HG03196 (cell line): ENCODE measurements around the gene ZNF213.
"Not testable (repeated sequence)": the region's sequence is repeated elsewhere in the genome, so short reads cannot be mapped to it uniquely, and the experiment has no call there.

ENCODE experiments used
- ATAC-seq: cut with Tn5 transposase; IDR thresholded peaks from one replicate; pipeline ENCODE4 v1.9.1; 2021; ENCODE audit not compliant: unreplicated experiment

ZNF213 gene

DNA sequence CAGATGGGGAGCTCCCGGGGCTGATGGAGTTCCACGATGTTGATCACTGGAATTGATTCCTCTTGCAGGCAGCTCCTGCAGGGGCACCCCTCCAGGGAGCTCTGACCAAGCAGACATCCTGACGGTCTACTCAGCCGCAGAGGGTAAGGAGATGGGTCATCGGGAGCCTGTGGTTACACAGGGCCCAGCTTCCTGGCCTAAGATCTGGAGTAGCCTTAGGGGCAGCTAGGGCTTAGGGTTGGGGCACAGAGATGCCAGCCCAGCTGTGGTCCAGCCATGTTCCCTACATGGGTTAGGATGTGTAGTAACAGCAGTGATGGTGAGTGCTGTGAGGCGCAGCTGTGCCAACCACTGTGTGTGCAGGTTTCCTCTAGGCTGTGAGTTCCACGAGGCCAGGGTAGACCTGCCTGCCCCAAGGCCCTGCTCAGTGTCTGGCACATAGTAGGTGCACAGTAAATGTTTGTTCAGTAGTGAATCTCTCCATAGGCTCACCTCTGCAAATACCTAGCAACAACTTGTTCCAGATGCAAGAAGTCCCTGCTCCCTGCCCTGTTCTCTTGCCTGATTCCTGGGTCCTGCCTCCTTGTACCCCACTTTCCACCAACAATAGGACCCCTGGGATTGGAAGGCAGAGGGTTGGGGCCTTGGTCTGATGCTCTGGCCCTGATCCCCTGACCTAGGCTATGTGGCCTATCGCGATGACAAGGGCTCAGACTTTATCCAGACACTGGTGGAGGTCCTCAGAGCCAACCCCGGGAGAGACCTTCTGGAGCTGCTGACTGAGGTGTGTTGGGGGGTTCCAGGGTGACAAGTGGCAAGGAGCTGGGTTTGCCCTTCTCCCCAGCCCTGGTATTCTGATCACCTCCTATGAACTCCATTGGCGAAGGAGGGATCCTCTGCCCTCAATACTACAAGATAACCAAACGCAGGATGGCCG lies 13.7 kb downstream of the ZNF213 start:
- ATAC-seq = no peak

DNA sequence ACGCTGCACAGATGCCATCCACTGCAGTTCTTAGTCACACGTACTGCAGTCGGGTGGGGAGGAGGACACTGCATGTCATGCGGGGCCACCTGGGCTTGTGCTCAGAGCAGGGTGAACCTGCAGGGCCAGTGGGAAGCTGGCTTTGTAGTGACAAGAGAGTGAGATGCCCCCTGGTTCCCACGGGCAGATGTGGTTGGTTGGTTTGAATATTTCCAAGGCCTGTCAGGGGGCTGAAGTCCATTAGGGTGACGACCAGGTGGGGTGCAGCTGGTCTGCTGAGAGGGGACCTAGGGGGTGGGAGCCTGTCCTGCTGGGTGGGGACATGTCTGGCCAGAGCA lies 14.3 kb downstream of the ZNF213 start:
- no peak for ATAC-seq

DNA sequence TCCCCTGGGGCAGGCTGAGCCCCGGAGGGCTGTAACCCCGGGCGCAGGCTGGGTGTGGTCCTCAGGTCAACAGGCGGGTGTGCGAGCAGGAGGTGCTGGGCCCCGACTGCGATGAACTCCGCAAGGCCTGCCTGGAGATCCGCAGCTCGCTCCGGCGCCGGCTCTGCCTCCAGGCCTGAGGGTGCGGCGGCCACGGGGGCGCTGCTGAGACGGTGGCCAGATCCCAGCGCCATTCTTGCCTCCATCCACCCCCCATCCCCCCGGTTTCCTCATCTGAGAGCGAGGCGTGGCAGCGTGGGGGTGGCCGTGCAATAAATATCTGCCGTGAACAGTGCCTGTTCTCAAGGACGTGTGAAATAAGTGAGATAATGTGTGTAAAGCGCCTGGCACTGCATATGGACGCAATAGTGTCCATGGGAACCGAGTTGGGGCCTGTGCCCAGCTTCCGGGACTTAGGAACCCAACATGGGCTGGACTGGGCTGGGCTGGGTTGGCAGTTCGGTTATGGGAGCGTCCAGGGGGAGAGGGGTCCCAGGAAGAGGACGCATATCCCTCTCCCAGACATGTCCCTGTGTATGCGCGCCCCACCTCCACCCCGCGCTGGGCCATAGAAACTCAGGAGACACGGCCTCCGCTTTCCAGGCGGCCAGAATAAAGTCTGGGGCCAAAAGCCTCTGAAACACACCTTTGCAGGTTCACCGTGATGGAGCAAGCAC lies 15.0 kb downstream of the ZNF213 start:
- ATAC-seq = no peak

DNA sequence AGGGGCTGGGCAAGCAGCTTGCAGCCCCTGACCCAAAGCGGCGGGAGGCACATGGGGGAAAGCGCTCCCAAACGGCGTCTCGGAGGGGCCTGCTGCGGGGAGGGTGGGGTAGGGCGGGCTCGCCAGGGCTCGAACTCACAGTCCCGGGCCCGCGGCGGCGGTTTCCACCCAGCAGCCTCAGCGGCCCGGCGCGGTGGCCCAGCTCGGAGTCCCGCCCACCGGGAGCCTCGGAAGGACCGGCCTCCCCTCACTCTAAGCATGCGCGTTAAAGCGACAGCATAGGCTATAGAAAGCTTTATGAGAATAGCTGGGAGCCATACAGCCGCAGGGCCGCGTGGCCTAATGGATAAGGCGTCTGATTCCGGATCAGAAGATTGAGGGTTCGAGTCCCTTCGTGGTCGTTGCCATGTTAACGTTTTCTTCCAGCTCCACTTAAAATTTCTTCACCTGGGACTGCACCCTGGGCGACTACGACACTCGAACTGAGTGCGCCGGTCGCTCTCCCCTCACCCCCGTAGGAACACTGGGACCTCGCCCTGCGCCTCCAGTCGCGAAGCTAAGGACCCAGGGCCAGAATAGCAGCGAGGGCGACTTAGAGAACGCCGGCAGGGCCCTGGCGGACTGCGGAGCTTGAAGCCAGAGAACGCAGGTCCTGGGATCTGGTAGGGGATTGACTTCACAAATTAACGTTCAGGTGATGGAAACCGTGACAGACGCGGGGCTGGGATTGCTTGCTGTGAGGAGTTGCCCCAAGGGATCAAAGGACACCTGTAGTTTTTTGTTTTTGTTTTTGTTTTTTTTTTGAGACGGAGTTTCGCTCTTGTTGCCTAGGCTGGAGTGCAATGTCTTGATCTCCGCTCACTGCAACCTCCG lies 15.8 kb downstream of the ZNF213 start:
- peak; percentile 64 for ATAC-seq

DNA sequence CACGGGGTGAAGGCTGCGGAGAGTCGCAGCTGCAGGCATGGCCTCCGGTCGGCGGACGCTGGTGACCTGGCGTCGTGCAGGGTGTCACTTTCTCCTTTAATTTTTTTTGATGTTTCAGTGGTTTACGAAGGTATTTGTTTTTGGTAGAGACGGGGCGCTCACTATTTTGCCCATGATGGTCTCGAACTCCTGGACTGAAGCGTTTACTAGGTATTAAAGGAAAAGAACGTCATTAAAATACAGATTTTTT lies 17.1 kb downstream of the ZNF213 start:
- no peak for ATAC-seq

DNA sequence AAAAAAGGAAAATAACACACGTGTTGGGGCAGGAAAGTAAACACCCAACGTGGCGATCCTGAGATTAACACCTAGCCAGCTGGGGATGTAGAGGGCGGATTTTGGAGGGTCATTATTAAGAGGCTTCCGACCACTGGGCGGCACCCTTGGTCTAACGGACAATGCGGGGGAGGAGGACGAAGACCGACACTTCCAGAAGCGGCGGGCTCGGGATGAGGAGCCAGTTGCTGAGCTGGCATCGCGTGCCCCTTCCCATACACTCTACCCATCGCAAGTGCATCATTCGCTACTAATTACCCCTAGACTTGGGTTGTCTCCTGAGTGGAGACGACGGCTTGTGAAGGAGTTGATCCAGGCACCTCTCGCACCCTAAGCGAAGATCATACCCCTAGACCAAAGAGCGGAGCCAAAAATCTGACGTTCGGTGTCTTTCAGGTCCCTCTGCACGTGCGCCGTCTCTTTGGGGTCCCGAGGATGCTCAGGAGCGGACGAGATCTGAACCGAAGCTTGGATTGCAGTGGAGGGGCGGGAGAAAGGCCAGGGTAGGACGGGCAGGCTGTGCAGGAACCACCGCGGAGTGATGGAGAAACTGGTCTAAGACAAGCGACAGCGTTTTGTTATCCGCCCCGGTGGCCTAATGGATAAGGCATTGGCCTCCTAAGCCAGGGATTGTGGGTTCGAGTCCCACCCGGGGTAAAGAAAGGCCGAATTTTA lies 17.6 kb downstream of the ZNF213 start:
- peak; percentile 30 for ATAC-seq

DNA sequence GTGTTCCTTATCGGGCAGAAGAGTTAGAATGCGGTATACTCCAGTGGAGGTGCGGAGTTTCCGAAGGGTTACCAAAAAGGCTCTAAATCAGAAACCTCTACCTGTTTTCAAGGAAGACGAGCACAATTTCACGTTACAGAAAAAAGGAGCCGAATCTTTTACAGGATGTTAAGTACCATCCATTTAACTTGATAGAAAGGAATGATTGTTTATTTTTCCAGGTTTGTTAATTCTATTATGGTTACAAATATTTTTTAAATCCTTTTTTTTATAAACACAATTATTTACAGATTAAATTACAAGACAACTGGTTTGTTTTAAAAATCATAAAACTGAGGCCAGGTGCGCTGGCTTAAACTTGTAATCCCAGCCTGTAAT lies 18.2 kb downstream of the ZNF213 start:
- ATAC-seq = no peak

DNA sequence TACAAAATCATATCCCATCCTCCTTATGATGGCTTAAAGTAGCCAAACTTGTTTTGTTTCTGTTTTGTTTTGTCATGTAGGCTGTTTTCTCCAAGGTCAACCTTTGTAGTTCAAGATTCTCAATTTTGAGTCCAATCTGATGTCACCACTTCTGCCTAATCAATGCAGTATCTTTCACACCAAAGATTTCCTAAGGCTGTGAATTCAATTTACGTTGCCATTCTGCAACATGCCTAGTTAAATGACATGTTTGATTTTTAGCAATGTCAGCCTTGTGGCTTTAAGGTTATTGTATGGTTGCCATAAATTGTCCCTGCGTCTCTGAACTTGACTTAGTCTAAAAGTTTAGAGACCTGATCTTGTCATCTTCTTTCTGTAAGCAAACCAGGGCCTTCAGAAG lies 20.4 kb downstream of the ZNF213 start:
- ATAC-seq = no peak

DNA sequence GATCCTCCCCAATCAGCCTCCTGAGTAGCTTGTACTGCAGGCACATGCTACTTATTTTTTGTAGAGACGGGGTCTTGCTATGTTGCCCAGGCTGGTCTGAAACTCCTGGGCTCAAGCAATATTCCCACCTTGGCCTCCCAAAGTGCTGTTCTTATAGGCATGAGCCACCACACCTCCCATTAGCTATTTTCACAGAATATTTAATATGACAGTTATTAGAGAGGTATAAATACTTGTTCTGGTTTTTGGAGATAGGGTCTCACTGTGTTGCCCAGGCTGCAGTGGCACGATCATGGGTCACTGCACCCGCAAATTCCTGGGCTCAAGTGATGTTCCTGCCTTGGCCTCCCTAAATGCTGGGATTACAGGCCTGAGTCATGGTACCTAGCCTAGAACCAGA lies 21.1 kb downstream of the ZNF213 start:
- no peak for ATAC-seq

DNA sequence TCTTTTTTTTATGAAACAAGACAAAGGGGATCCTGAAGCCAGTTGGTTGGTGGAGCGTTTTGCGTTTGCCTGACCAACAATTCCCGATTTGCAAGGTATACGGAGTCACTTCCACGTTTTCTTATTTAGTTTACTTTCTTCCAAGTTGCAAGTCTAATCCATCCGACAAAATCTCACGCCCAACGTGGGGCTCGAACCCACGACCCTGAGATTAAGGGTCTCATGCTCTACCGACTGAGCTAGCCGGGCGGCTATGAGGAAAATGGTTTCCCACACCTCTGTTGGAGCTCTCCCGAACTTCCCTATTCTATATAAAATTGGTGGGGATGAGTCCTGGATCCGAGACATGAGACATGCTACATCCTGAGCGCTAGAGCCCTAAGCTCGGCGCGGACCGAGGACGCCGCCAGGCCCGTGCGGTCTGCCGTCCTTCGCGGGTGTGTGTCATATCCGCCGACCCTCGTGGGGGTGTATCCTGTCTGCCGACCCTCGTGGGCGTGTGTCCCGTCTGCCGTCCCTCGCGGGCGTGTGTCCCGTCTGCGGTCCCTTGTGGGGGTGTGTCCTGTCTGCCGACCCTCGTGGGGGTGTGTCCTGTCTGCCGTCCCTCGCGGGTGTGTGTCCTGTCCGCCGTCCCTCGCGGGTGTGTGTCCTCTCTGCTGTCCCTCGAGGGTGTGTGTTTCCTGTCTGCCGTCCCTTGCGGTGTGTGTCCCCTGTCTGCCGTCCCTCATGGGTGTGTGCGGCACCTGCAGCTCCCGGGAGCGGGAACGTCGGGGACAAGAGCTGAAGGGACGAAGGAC lies 22.6 kb downstream of the ZNF213 start:
- ATAC-seq = no peak

DNA sequence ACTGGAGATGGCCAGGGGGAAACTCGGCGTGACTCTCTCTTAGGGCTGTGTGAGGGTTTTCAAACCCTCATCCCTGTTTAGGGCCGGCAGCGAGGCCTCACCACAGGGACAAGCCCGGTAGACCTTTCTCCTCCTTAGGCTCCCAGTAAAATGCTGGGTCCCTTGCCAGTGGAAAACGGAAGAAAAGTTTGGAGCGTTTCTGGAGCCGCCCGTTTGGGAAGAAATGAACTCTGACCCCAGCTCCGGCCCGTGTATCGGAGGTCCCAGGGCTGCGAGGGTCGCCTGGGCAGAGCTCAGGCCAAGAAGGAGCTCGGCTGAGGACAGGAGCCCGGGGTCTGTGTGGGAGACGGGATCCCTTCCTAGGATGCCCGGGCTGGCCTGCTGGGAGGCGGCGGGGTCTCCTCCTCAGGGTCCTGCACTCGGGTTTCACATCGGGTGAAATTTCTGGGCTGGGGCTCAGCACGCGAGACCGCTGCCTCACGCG lies 23.2 kb downstream of the ZNF213 start:
- ATAC-seq = peak; percentile 17

DNA sequence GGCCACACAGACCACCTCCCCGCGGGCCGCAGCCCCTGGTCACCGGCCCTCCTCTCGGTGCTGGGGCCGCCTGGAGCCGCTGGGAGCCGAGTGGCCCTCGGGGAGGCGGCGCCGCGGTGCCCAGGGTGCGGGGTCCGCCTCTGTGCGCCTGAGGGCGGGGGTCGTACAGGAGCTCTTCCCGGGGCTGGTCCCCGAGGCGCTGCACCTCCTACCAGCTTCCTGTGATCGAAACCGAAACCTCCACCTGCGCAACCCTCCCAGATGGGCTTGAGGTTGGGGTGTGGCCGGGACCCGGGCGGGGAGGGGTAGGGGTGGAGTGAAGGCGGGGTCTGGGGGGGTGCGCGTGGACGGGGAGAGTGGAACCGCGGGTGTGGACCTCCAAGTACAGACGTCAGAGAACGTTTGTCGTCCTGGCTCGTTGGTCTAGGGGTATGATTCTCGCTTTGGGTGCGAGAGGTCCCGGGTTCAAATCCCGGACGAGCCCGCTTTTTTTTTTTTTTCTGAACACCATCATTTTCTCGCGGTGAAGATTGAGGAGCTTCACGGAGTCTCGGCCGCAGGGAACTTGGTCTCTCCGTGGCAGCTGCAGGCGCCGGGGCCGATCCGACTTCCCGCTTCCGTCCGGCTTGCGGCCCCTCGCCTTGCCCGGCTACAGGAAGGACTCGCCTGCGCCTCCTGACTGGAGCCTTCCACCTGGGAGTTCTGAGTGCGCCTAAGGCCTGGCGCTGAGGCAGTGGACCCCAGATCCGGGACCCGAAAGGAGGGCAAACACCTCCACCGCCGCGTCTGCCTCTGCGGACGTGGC lies 23.9 kb downstream of the ZNF213 start:
- ATAC-seq = peak; percentile 55

DNA sequence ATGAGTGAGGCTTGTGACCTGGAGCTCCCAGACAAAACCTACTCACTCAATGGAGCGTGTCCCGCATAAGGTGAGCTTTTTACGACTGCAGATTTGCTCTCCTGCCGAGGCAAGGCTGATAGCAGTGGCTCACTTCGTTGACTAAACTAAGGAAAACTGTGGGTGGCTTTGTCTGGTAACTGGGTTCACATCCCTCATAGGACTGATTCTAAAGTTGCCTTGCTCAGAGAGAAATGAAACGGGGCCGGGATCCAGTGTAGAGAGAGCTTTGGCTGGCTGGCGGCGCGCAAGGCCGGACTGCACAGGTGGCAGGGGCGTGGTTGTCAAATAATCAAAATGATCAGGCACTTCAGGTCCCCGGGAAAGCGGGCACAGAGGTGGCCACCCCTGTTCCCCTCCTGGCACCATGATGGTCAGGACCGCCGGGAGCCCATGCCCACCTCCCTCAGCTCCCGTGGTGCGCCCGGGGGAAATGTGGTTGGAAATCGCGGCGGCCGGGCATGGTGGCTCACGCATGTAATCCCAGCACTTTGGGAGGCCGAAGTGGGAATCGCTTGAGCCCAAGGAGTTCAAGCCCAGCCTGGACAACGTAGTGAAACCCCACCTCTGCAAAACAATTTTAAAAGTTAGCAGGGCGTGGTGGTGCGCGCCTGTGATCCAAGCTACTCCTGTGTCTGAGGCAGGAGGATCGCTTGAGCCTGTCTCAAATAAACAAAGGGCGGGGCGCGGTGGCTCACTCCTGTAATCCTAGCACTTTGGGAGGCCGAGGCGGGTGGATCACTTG lies 26.6 kb downstream of the ZNF213 start:
- no peak for ATAC-seq

DNA sequence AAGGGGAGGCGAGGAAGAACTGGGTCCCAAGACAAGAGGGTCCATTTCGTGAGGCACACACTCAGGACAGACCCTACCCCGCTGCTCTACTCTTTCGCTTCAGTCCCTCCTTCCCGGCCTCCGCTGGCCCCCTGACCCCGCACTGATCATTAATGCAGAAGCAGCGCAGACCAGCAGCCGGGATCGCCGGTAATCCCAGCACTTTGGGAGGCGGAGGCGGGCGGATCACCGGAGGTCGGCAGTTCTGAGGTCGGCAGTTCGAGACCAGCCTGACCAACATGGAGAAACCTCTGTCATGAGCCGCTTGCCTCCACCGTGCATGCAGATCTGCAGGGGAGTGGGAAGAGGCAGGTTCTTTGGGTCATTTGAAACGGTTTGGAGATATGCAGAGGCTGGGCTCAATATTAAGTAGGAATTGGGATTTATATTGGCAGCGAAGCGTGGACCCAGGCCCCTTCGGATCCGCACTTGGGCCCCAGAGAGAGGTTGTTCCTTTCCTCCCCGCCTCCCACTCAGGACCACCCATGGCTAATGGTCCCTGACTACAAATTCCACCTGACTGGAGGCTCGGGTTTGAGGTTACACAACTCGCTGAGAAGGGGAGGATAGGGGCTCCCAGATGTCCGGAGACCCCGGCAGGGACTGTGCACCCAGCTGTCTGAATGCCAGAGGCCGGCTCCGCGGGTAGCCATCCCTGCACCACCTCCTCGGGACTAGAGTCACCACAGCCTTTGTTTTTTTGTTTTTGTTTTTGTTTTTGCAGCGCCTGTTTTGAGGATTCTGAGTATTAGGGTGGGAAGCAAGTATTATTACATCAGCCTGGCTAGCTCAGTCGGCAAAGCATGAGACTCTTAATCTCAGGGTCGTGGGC lies 29.5 kb downstream of the ZNF213 start:
- no peak for ATAC-seq

DNA sequence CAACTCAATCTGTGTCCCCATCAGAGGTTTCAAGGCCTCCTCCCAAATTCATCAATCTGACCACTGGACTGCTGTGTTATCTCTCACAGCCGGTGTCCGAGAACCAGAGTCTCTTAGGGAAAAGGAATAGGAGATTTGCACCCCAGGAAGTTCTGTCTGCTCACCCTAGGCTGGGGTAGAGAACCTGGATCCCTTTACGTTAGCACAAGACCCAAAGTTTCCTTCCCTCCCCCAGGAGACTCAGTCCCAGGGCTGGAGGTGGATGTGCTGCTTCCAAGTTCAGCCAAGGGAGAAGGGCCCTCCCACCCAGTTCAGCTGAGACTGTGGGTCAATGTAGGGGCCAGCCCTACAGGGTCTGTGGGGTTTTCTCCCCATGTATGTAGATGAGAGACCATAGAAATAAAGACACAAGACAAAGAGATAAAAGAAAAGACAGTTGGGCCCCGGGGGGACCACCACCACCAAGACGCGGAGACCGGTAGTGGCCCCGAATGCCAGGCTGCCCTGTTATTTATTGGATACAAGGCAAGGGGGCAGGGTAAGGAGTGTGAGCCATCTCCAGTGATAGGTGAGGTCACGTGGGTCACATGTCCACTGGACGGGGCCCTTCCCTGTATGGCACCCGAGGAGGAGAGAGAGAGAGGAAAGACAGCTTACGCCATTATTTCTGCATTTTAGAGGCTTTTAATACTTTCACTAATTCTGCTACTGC lies 30.4 kb downstream of the ZNF213 start:
- ATAC-seq = no peak

DNA sequence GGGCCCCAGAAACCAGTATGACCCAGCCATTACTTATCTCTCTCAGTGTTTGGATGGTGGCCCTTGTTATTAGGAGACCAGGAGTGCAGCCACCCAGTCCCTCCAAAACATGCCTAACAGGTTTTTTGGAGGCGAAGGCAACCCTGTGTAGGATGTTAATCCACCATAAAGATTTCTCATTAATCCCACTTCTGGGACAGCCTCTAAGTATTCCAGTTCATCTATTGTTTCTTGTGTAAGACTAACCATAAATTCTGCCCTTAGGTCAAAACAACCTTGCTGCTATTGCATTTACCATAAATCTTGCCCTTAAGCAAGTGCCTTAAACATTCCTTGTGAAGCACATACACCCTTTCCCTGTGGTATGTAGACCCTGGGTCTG lies 31.7 kb downstream of the ZNF213 start:
- ATAC-seq = no peak

DNA sequence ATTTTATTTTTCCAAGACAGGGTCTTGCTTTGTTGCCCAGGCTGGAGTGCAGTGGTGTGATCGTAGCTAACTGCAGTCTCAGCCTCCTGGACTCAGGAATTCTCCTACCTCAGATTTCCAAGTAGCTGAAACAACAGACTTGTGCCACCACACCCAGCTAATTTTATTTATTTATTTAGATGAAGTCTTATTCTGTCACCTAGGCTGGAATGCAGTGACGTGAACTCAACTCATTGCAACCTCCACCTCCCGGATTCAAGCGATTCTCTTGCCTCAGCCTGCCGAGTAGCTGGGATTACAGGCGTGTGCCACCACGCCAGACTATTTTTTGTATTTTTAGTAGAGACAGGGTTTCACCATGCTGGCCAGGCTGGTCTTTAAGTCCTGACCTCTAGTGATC lies 33.9 kb downstream of the ZNF213 start:
- not testable (repeated sequence) for ATAC-seq
